ENCODE data around the gene USP46.

The USP46 gene

DNA sequence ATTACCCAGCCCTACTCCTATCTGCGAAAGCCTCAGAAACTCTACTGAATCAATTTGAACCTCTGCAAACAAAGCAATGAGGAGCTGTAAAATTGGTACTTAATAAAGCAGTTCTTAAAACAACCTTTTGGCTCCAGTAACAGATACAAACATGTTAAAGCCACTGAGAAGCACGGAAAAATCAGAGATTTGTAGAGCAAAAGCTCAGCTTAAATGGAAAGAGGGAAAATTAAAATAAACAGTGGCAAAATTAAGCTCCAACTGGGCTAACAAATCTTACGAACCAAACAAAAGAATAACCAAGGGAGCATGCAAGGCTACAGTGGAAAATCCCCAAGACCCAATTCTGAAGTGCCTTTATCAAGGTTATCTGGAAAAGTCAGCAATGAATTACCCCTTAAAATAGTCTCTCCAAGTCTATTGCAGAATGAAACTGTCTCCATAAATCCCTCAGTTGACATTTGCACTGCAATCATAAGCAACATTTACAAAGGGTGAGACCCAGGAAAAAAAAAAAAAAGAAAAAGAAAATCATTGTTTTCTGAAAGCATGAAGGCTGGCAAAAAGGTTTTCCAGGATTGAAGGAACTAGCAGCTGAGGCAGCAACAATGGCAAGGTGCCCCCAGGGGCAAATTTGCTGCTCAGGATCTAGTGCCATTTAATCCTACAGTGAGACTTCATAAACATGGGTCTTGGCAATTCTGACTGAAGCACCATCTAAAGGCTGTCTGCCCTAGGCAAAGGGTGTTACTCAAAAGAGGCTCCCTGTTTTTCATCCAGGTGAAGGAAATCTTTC, 40.1 kb downstream of the USP46 start:
- no peak for DNase-seq (ENCODE audit: low read depth, low spot score)

- DNase-seq (ENCODE audit: low read depth, low spot score) = no peak
Measured at GRCh38 chr4:52617336-52618020, 41.6 kb downstream of the USP46 start.

- no peak for DNase-seq (ENCODE audit: low read depth, low spot score)
Measured at GRCh38 chr4:52614241-52614640, 44.9 kb downstream of the USP46 start.

- no peak for DNase-seq (ENCODE audit: low read depth, low spot score)
Measured at GRCh38 chr4:52612341-52612740, 46.8 kb downstream of the USP46 start.

- no peak for DNase-seq (ENCODE audit: low read depth, low spot score)
Measured at GRCh38 chr4:52611030-52611555, 48.0 kb downstream of the USP46 start.

DNA sequence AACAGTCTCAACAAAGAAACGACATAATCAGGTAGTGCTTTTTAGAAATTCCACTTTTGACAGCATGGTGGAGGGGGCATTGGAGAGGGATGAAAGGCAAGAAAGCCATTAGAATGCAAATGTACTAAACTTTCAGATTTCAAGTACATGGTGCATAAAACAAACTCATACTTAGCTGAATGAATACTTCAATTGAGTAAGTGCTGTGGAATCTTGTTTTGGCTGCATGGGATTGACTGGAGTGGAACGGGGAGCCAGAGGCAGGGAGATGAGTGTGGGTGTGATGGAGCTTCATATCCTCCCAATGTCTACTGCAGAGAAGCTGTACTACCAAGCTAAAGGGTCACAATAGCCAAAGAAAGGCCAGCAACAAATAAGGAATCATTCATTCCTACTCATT, 52.4 kb downstream of the USP46 start:
- no peak for DNase-seq (ENCODE audit: low read depth, low spot score)

DNA sequence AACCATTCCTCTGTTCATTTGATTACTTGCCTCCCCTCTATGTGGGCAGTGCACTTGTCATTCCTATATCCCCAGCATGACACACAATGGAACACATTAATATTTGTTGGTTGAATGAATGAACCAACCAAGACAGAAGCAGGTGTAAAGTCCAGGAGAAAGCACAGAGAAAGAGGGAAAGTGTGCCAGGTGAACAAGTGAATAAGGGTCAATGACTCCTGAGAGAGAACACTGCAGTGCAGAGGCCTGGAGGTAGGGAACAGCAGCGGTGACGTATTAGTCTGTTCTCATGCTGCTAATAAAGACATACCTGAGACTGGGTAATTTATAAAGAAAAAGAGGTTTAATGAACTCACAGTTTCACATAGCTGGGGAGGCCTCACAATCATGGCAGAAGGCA, 53.1 kb downstream of the USP46 start:
- DNase-seq (ENCODE audit: low read depth, low spot score) = no peak

DNA sequence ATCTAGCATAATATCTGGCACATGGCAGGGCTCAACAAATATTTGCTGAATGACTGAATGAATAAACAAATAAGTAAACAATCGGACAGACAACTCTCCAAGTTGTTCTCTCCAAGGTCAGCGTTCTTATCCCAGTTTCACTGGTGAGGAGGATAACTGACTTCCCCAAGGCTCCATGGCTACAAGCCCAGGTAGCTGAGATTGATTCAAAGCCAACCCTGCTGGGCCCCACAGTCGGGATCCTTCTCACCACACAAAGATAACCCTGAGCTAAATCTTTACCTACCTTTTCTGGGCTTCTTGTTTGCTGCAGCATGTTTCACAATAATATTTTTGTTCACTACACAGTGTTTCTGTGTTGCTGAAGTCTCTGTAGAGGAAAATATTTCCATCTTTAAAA, 54.9 kb downstream of the USP46 start:
- no peak for DNase-seq (ENCODE audit: low read depth, low spot score)

DNA sequence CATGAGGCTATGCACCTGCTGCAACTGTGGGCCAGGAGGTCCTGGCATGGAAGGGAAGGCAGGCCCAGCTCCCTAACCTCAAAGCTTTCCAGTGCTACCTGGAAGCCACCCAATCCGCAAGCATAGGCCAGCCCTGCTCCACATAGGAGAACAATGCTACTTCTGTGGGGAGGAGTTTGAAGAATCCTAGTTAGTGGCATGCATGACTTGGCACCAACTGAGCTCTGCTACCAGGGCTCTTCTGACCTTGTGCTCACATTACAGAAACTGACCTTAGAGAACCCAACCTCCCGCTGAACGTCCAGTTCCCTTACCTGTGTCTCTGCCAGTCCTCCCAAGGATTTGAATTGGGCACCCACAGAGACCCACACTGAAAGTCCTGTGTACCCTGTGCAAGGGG, 58.8 kb downstream of the USP46 start:
- DNase-seq (ENCODE audit: low read depth, low spot score) = no peak

DNA sequence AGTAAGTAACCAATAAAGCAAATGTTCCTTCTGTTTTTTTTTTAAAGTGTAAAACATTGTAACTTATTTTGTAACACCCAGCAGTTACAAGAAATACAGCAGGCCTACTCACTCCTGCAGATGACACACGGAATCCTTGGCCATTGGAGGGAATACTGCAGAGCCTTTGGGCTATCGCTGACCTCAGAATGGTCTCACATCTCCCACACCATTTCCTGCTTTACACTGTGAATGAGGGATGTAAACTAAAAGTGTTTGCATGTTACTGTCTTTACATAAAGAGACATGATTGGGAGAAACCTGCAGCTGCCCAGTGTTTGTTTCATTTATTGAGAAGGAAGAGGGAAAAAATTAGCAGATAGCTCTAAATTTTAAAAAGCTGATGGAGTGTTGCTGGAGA, 64.1 kb downstream of the USP46 start:
- DNase-seq (ENCODE audit: low read depth, low spot score) = no peak

DNA sequence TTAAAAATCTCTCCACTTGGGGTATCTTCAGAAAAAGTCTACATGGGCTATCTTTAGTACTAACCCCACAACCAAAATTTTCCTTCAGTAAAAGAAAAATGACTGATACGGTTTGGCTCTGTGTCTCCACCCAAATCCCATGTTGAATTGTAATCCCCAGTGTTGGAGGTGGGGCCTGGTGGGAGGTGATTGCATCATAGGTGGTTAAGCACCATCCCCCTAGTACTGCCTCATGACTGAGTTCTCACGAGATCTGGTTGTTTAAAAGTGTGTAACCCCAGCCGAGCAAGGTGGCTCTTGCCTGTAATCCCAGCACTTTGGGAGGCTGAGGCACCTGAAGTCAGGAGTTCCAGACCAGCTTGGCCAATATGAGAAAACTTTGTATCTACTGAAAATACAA, 66.8 kb downstream of the USP46 start:
- no peak for DNase-seq (ENCODE audit: low read depth, low spot score)

DNA sequence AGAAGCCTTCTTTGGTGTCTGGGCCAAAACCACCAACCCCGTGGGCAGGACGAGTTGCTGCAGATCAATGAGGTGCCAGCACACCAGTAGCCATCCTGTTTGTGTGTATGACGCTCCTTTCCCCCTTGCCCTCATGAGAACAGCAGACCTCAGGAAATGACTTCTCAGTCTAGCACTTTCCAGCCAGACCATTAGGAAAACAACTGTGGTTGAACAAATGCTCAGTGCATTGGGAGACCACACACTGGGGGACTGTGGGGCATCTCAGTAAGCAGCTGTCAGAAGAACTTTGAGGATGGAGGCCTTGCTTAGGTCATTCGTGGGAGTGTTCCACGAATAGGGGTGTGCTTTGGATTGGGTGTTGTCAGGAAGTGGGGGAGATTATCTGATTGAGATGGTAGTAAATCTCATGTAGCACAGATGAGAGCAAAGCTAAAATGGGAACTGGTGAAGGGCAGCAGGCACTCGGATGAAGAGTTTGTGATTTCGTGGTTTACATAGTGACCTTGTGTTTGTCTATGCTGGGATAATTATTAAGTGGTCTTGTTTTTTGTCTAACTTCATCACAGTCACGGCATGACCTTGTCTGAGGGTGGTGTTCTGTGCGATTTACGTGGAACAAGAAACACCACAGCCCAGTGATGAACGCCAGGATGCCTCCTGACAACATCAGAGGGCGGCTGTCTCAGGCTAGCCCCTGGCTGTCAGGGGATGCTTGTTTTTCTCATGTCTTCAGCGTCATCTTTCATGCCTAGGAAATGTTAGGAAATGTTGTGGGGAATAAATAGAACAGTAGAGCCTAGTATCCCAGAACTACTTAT, 70.1 kb downstream of the USP46 start:
- peak; percentile 80 for DNase-seq (ENCODE audit: low read depth, low spot score)

DNA sequence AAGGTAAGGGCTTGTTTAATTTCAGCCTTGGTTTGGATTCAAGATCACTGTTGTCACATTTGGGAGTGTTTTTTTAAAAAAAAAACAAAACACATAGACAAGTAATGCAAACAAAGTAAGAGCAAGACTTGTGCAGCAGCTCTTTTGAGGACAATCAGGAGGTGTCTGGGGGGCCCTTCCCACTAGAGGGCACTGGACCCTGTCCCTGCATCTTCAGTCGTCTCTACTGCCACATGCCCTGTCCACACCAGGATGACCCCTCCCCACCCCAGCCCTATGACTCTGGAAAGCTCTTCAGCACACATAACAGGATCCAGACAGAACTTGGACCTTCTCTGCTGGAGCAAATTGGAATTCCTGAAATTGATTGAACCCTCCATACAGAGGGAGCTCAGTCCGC, 71.0 kb downstream of the USP46 start:
- DNase-seq (ENCODE audit: low read depth, low spot score) = no peak

- DNase-seq (ENCODE audit: low read depth, low spot score) = no peak
Measured at GRCh38 chr4:52586069-52586468, 73.0 kb downstream of the USP46 start.

DNA sequence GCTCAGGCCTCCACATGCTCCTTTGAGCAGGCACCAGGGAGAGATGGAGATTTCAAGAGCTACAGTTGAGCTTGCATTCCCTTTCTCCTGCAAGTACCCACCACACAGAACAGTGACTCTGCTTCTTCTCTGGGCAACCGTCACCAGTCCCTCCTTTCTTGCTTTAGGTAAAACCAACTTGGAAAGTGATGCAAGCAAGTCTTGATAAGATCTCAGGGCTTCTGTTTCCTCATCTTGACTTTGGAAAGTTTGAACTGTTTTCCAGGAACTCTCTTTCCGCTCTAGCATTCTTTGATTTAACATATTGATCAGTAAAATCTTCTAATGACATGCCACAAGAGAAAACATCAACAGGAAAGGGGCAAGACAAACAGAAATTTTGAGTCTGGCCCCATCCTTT, 73.7 kb downstream of the USP46 start:
- no peak for DNase-seq (ENCODE audit: low read depth, low spot score)

DNA sequence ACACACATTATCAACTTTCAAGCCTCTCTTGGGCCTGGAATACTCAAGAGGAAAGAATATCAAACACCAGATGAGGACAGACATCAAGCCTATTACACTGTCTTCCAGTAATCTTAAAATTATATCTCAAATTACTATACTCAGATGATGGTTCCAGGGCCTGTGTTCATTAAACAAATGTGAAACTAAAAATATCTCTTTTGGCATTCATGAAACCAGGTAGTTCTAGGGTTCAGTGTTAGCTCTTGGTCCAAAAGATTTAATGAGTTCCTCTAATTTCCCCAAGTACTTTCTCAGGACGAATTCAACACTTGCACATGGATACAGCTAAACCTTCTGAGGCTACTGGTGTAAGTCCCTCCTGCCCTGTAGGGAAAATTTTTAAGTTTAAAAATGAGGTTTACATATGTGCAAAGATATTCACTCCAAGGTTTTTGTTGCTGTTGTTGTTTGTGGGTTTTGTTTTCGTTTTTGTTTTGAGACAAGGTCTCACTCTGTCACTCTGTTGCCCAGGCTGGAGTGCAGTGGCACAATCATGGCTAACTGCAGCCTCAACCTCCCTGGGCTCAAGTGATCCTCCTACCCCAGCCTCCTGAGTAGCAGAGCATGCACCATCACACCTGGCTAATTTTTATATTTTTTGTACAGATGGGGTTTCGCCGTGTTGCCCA, 79.4 kb downstream of the USP46 start:
- no peak for DNase-seq (ENCODE audit: low read depth, low spot score)

DNA sequence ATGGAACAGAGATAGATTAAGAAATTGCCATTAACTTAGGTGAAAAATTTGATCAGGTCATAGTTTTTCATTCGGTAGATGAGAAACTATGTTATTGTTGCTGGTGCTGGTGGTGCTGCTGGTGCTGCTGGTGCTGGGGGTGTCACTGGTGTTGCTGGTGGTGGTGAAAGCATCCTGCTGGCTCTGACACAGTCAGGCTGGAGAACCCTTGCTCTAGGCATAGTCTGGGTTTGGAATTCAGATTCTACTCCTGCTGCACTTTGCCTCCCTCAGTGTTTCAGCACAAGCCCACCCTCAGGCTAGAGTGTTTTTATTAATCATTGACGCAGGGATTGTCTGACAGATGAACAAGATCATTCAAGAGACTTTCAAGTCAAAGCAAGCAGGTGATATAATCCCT, 80.2 kb downstream of the USP46 start:
- DNase-seq (ENCODE audit: low read depth, low spot score) = no peak

- no peak for DNase-seq (ENCODE audit: low read depth, low spot score)
Measured at GRCh38 chr4:52577624-52577962, 81.5 kb downstream of the USP46 start.

- no peak for DNase-seq (ENCODE audit: low read depth, low spot score)
Measured at GRCh38 chr4:52576961-52577623, 82.0 kb downstream of the USP46 start.

DNA sequence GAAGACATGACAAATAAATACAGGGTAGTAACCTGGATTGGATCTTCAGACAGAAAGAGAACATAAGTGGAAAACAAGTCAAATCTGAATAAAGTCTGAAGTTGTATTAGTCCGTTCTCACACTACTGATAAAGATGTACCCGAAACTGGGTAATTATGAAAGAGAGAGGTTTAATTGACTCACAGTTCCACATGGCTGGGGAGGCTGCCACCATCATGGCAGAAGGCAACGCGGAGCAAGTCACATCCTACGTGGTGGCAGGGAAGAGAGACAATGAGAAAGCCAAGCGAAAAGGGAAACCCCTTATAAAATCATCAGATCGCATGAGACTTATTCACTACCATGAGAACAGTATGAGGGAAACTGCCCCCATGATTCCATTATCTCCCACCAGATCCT, 82.8 kb downstream of the USP46 start:
- DNase-seq (ENCODE audit: low read depth, low spot score) = no peak

DNA sequence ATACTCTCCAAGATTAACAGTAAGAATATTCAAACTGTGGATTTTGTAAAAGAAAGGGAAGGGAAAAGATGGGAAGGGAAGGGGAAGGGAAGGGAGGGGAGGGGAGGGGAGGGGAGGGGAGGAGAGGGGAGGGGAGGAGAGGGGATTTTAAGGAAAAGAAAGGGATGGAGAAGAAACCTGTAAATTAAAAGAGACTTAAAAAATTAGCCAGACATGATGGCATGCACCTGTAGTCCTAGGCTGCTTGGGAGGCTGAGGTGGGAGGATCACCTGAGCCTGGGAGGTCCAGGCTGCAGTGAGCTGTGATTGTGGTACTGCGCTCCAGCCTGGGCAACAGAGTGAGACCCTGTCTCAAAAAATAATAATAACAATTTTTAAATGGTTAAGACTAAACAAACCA, 83.7 kb downstream of the USP46 start:
- no peak for DNase-seq (ENCODE audit: low read depth, low spot score)

All from brain pericyte (primary cell).